ENCODE data around the gene OOSP1. TPM values are rescaled to one million over a fixed set of nuclear protein-coding genes. Genes with fewer than 3 reads are reported as not detected.

Gene OOSP1
- polyA plus RNA-seq, 1 donor (not counting 4 experiments of a cell fraction or from before 2014, with no cell fraction given) = not detected

- Histone ChIP-seq H3K79me2 (ENCODE audit: control insufficient read depth, insufficient read depth, low read length) (no peaks in the 10 kb centered on the region), H3K27ac (ENCODE audit: control insufficient read depth, insufficient read depth, low read length) (no peak overlapping the region), H3K27me3 (ENCODE audit: control insufficient read depth, extremely low read depth, insufficient read depth, low read length) (no peaks in the 10 kb centered on the region), H3K9me1 (ENCODE audit: control insufficient read depth, extremely low read depth, insufficient read depth, low read length) (no peaks in the 10 kb centered on the region), H2AFZ (ENCODE audit: control insufficient read depth, low read length) (no peak overlapping the region), H3K36me3 (ENCODE audit: control insufficient read depth in 2 of 2, extremely low read depth in 1 of 2, insufficient read depth in 2 of 2, low read length in 2 of 2) (no peaks in the 10 kb centered on the region), H3K4me2 (ENCODE audit: control insufficient read depth, extremely low read depth, insufficient read depth, low read depth, low read length) (no peak overlapping the region), H3K9me3 (ENCODE audit: control insufficient read depth, low read depth, low read length) (no peaks in the 10 kb centered on the region), H3K4me1 (ENCODE audit: control insufficient read depth, extremely low read depth, insufficient read depth, low read length) (no peaks in the 10 kb centered on the region), H3K4me3 (ENCODE audit: control insufficient read depth in 2 of 3, extremely low read depth in 1 of 3, insufficient read depth in 2 of 3, low read depth in 1 of 3, low read length in 3 of 3) (no peak overlapping the region), H3K9ac (ENCODE audit: control insufficient read depth, extremely low read depth, insufficient read depth, low read length) (no peak overlapping the region), H4K20me1 (ENCODE audit: control insufficient read depth, extremely low read depth, insufficient read depth, low read length) (no peaks in the 10 kb centered on the region)
- dilution Hi-C loops (cut with MboI; ENCODE audit: extremely low pct_ligation_motif_present, low sequenced_read_pairs) = no loop called here
- FAIRE-seq = no peak
- DNase-seq (ENCODE audit: low read depth, low spot score) = no peak
- TF ChIP-seq EZH2 (IDR thresholded peaks at IDR 0.05; ENCODE audit: low read length) = no peak
- TF ChIP-seq, protein P1, sequence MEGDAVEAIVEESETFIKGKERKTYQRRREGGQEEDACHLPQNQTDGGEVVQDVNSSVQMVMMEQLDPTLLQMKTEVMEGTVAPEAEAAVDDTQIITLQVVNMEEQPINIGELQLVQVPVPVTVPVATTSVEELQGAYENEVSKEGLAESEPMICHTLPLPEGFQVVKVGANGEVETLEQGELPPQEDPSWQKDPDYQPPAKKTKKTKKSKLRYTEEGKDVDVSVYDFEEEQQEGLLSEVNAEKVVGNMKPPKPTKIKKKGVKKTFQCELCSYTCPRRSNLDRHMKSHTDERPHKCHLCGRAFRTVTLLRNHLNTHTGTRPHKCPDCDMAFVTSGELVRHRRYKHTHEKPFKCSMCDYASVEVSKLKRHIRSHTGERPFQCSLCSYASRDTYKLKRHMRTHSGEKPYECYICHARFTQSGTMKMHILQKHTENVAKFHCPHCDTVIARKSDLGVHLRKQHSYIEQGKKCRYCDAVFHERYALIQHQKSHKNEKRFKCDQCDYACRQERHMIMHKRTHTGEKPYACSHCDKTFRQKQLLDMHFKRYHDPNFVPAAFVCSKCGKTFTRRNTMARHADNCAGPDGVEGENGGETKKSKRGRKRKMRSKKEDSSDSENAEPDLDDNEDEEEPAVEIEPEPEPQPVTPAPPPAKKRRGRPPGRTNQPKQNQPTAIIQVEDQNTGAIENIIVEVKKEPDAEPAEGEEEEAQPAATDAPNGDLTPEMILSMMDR (optimal IDR thresholded peaks at IDR 0.05 in 1 of 3, IDR thresholded peaks at IDR 0.05 in 1 of 3, conservative IDR thresholded peaks at IDR 0.05 in 1 of 3; ENCODE audit: extremely low read depth in 1 of 3, insufficient read depth in 2 of 3, low read length in 3 of 3) = no peak
Observed at GRCh38 chr11:59967677-59968394, 29.6 kb downstream of the OOSP1 start.

DNA sequence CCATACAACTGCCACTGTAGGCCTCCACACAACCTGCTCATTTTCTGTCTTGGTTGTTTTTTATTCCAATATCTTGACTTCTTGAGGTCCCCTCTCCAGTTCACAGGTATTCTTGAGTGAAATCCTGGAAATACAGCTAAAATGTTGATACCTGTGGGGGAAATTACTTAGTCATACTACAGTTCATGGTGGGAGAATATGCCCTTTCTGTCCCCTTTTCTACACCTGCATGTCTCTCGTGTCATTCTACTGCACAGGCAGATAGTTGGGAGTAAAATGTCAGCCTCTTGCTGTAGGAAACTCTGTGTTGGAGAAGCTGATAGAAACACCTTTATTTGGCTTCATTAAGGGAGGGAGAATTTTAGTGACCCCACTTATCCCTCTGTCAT lies 30.2 kb downstream of the OOSP1 start:
- Histone ChIP-seq H3K9me3 (ENCODE audit: control insufficient read depth, low read depth, low read length) (no peaks in the 10 kb centered on the region), H3K4me3 (ENCODE audit: control insufficient read depth in 2 of 3, extremely low read depth in 1 of 3, insufficient read depth in 2 of 3, low read depth in 1 of 3, low read length in 3 of 3) (no peak overlapping the region), H3K4me2 (ENCODE audit: control insufficient read depth, extremely low read depth, insufficient read depth, low read depth, low read length) (no peak overlapping the region), H4K20me1 (ENCODE audit: control insufficient read depth, extremely low read depth, insufficient read depth, low read length) (no peaks in the 10 kb centered on the region), H3K36me3 (ENCODE audit: control insufficient read depth in 2 of 2, extremely low read depth in 1 of 2, insufficient read depth in 2 of 2, low read length in 2 of 2) (no peaks in the 10 kb centered on the region), H2AFZ (ENCODE audit: control insufficient read depth, low read length) (no peak overlapping the region), H3K79me2 (ENCODE audit: control insufficient read depth, insufficient read depth, low read length) (no peaks in the 10 kb centered on the region), H3K9me1 (ENCODE audit: control insufficient read depth, extremely low read depth, insufficient read depth, low read length) (no peaks in the 10 kb centered on the region), H3K27ac (ENCODE audit: control insufficient read depth, insufficient read depth, low read length) (no peak overlapping the region), H3K27me3 (ENCODE audit: control insufficient read depth, extremely low read depth, insufficient read depth, low read length) (no peaks in the 10 kb centered on the region), H3K4me1 (ENCODE audit: control insufficient read depth, extremely low read depth, insufficient read depth, low read length) (no peaks in the 10 kb centered on the region), H3K9ac (ENCODE audit: control insufficient read depth, extremely low read depth, insufficient read depth, low read length) (no peak overlapping the region)
- dilution Hi-C loops (cut with MboI; ENCODE audit: extremely low pct_ligation_motif_present, low sequenced_read_pairs) = no loop called here
- TF ChIP-seq, protein P1 (optimal IDR thresholded peaks at IDR 0.05 in 1 of 3, IDR thresholded peaks at IDR 0.05 in 1 of 3, conservative IDR thresholded peaks at IDR 0.05 in 1 of 3; ENCODE audit: extremely low read depth in 1 of 3, insufficient read depth in 2 of 3, low read length in 3 of 3) = no peak
- no peak for TF ChIP-seq EZH2 (IDR thresholded peaks at IDR 0.05; ENCODE audit: low read length)
- DNase-seq (ENCODE audit: low read depth, low spot score) (no peak), FAIRE-seq (no peak)

Data from keratinocyte (primary cell).